ENCODE data around the gene HPSE2.

GRCh38 chr10:98795467-98795866, 440.2 kb downstream of the HPSE2 start:
- no peak for TF ChIP-seq CTCF (IDR thresholded peaks at IDR 0.05; ENCODE audit: low read depth, low read length)
- TF ChIP-seq POLR2A (IDR thresholded peaks at IDR 0.05; ENCODE audit: extremely low read depth, insufficient read length), result no peak
- no peak for TF ChIP-seq MAX (IDR thresholded peaks at IDR 0.05; ENCODE audit: low read depth, low read length)
- TF ChIP-seq MYC (IDR thresholded peaks at IDR 0.05; ENCODE audit: low read depth, low read length), result no peak
